ENCODE measurements around the gene COL13A1.

Gene COL13A1

DNA sequence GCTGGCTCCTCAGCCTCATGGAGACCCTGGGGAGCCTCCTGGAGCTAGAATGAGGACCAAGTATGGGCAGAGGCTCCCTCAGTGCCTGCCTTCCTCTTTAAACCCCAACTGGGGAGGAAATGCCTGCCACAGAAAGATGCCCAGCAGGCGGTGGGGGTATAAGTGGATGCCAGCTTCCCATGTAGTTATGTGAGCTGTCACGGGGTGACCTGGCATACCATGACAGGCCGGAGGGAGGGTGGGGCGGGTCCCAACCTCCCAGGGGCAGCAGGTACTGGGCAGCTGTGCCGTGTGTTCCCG lies 35.0 kb downstream of the COL13A1 start:
- DNase-seq (ENCODE audit: low read depth), result no peak
- TF ChIP-seq POLR2A (IDR thresholded peaks at IDR 0.05; ENCODE audit: extremely low read depth, insufficient read length), result no peak
- TF ChIP-seq MAX (IDR thresholded peaks at IDR 0.05; ENCODE audit: low read depth, low read length), result no peak
- no peak for TF ChIP-seq CTCF (IDR thresholded peaks at IDR 0.05; ENCODE audit: low read depth, low read length)
- no peak for TF ChIP-seq MYC (IDR thresholded peaks at IDR 0.05; ENCODE audit: low read depth, low read length)
- no peak overlapping the region for H3K4me3 ChIP-seq (ENCODE audit: low read depth, low read length)

GRCh38 chr10:69837261-69837660 lies 35.6 kb downstream of the COL13A1 start:
- DNase-seq (ENCODE audit: low read depth), result no peak
- H3K4me3 ChIP-seq (ENCODE audit: low read depth, low read length), result no peak overlapping the region
- no peak for TF ChIP-seq MYC (IDR thresholded peaks at IDR 0.05; ENCODE audit: low read depth, low read length)
- TF ChIP-seq POLR2A (IDR thresholded peaks at IDR 0.05; ENCODE audit: extremely low read depth, insufficient read length), result no peak
- no peak for TF ChIP-seq CTCF (IDR thresholded peaks at IDR 0.05; ENCODE audit: low read depth, low read length)
- TF ChIP-seq MAX (IDR thresholded peaks at IDR 0.05; ENCODE audit: low read depth, low read length), result no peak

DNA sequence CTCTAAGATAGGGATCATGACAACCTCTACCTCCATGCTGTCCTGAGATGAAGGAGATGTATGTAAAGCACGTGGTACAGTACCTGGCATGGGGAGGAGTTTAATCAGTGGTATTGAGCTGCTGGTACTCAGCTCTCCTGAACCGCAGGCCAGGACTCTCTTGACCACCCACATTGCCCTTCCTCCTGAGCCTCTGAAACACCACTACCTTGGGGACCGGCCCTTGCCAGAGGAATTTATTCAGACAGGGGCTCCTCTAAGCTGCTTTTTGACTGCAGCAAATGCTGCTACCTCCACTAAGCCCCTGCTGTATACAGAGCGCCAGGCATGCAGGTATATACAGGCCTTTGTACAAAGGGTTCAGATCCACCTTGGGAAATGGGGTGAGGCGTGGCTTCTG lies 36.7 kb downstream of the COL13A1 start:
- no peak overlapping the region for H3K4me3 ChIP-seq (ENCODE audit: low read depth, low read length)
- DNase-seq (ENCODE audit: low read depth), result no peak
- TF ChIP-seq POLR2A (IDR thresholded peaks at IDR 0.05; ENCODE audit: extremely low read depth, insufficient read length) (no peak), CTCF (IDR thresholded peaks at IDR 0.05; ENCODE audit: low read depth, low read length) (no peak), MYC (IDR thresholded peaks at IDR 0.05; ENCODE audit: low read depth, low read length) (no peak), MAX (IDR thresholded peaks at IDR 0.05; ENCODE audit: low read depth, low read length) (no peak)

- no peak for TF ChIP-seq MYC (IDR thresholded peaks at IDR 0.05; ENCODE audit: low read depth, low read length)
- no peak for TF ChIP-seq POLR2A (IDR thresholded peaks at IDR 0.05; ENCODE audit: extremely low read depth, insufficient read length)
- TF ChIP-seq CTCF (IDR thresholded peaks at IDR 0.05; ENCODE audit: low read depth, low read length), result no peak
- no peak for TF ChIP-seq MAX (IDR thresholded peaks at IDR 0.05; ENCODE audit: low read depth, low read length)
- H3K4me3 ChIP-seq (ENCODE audit: low read depth, low read length), result no peak overlapping the region
- no peak for DNase-seq (ENCODE audit: low read depth)
Measured at GRCh38 chr10:69838853-69839252, 37.1 kb downstream of the COL13A1 start.

GRCh38 chr10:69839696-69840345 lies 38.1 kb downstream of the COL13A1 start:
- no peak for DNase-seq (ENCODE audit: low read depth)
- no peak for TF ChIP-seq MYC (IDR thresholded peaks at IDR 0.05; ENCODE audit: low read depth, low read length)
- TF ChIP-seq MAX (IDR thresholded peaks at IDR 0.05; ENCODE audit: low read depth, low read length), result no peak
- TF ChIP-seq POLR2A (IDR thresholded peaks at IDR 0.05; ENCODE audit: extremely low read depth, insufficient read length), result no peak
- TF ChIP-seq CTCF (IDR thresholded peaks at IDR 0.05; ENCODE audit: low read depth, low read length), result no peak
- no peak overlapping the region for H3K4me3 ChIP-seq (ENCODE audit: low read depth, low read length)
